ENCODE data around the gene MACROD2.
"Not testable (repeated sequence)": the region's sequence is repeated elsewhere in the genome, so short reads cannot be mapped to it uniquely, and the experiment has no call there.

DNA sequence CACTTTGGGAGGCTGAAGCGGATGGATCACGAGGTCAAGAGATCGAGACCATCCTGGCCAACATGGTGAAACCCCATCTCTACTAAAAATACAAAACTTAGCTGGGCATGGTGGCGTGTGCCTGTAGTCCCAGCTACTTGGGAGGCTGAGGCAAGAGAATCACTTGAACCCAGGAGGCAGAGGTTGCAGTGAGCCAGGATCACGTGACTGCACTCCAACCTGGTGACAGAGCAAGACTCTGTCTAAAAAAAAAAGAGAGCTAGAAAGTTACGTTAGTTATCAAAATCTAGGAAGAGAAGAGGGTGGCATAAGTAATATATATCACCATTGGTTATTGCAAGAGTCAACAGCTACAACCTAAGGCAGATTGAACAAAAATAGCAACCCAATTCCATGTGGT is 2017.6 kb downstream of the MACROD2 start:
- TF ChIP-seq POLR2A (IDR thresholded peaks at IDR 0.05; ENCODE audit: low read length), result not testable (repeated sequence)
- TF ChIP-seq, protein P1, sequence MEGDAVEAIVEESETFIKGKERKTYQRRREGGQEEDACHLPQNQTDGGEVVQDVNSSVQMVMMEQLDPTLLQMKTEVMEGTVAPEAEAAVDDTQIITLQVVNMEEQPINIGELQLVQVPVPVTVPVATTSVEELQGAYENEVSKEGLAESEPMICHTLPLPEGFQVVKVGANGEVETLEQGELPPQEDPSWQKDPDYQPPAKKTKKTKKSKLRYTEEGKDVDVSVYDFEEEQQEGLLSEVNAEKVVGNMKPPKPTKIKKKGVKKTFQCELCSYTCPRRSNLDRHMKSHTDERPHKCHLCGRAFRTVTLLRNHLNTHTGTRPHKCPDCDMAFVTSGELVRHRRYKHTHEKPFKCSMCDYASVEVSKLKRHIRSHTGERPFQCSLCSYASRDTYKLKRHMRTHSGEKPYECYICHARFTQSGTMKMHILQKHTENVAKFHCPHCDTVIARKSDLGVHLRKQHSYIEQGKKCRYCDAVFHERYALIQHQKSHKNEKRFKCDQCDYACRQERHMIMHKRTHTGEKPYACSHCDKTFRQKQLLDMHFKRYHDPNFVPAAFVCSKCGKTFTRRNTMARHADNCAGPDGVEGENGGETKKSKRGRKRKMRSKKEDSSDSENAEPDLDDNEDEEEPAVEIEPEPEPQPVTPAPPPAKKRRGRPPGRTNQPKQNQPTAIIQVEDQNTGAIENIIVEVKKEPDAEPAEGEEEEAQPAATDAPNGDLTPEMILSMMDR (IDR thresholded peaks at IDR 0.05), result not testable (repeated sequence)

Data from A549 (cell line).